ENCODE data around the gene KCTD20. TPM values are rescaled to one million over a fixed set of nuclear protein-coding genes. Genes with fewer than 3 reads are reported as not detected.

KCTD20 gene
- total and polyA plus RNA-seq, 10 of the 15 experiments (the other 5 are each of a cell fraction or from before 2014, with no cell fraction given) = 18.1 to 77.0 (median 50.5) TPM

GRCh38 chr6:36499918-36500317 is 57.1 kb downstream of the KCTD20 start (continued):
- TF ChIP-seq, protein P1, sequence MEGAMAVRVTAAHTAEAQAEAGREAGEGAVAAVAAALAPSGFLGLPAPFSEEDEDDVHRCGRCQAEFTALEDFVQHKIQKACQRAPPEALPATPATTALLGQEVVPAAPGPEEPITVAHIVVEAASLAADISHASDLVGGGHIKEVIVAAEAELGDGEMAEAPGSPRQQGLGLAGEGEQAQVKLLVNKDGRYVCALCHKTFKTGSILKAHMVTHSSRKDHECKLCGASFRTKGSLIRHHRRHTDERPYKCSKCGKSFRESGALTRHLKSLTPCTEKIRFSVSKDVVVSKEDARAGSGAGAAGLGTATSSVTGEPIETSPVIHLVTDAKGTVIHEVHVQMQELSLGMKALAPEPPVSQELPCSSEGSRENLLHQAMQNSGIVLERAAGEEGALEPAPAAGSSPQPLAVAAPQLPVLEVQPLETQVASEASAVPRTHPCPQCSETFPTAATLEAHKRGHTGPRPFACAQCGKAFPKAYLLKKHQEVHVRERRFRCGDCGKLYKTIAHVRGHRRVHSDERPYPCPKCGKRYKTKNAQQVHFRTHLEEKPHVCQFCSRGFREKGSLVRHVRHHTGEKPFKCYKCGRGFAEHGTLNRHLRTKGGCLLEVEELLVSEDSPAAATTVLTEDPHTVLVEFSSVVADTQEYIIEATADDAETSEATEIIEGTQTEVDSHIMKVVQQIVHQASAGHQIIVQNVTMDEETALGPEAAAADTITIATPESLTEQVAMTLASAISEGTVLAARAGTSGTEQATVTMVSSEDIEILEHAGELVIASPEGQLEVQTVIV (IDR thresholded peaks at IDR 0.05; ENCODE audit: borderline replicate concordance, partially characterized antibody) = no peak
- no peak for TF ChIP-seq RBBP5 (conservative IDR thresholded peaks at IDR 0.05)
- no peak for TF ChIP-seq RFX5 (IDR thresholded peaks at IDR 0.05; ENCODE audit: low read depth, low read length)
- TF ChIP-seq JUND (IDR thresholded peaks at IDR 0.05; ENCODE audit: low read depth, low read length) = no peak
- TF ChIP-seq SIN3A (IDR thresholded peaks at IDR 0.05; ENCODE audit: low read depth, low read length) = no peak
- TF ChIP-seq SREBF2 (IDR thresholded peaks at IDR 0.05; ENCODE audit: low read length) = no peak

GRCh38 chr6:36501686-36502085 is 58.9 kb downstream of the KCTD20 start:
- Histone ChIP-seq H3K4me3 (no peak overlapping the region), H3K27ac (ENCODE audit: control insufficient read depth, insufficient read depth) (no peak overlapping the region), H3K4me2 (ENCODE audit: control insufficient read depth, insufficient read depth) (no peak overlapping the region), H2AFZ (ENCODE audit: control insufficient read depth, low read depth, low read length) (no peak overlapping the region), H3K4me1 (ENCODE audit: control insufficient read depth, insufficient read depth, low read length) (no peaks in the 10 kb centered on the region), H3K27me3 (replicated peaks in 1 of 2; ENCODE audit: control insufficient read depth in 2 of 2, insufficient read depth in 2 of 2, low read length in 1 of 2) (no peaks in the 10 kb centered on the region), H4K20me1 (ENCODE audit: control insufficient read depth, insufficient read depth) (no peaks in the 10 kb centered on the region), H3K9ac (ENCODE audit: control insufficient read depth, insufficient read depth, low read length) (no peak overlapping the region), H3K9me3 (replicated peaks; ENCODE audit: control insufficient read depth, insufficient read depth, low read length) (no peaks in the 10 kb centered on the region), H3K36me3 (ENCODE audit: control insufficient read depth in 2 of 2, insufficient read depth in 2 of 2, low read length in 1 of 2) (peaks cover 0 to 11% of the 10 kb centered on the region in 2 experiments; a peak in 1 of 4 replicates), H3K79me2 (ENCODE audit: control insufficient read depth, insufficient read depth, low read length) (no peaks in the 10 kb centered on the region)
- ChIA-PET RAD21 (ENCODE audit: unreplicated experiment) (no interaction called here), CTCF (interaction anchor here (1.6 kb wide), 1 partner anchor 78 kb away, joined by 3 read pairs; no protein-coding TSS in a partner anchor), POLR2A (no interaction called here), SMC1A (ENCODE audit: uncharacterized antibody, unreplicated experiment) (no interaction called here)
- DNase-seq (ENCODE audit: low read depth, low spot score) (no peak), FAIRE-seq (no peak), ATAC-seq (no peak)
- 99% methylated on average over 6 of the region's 6 CpGs for WGBS (ENCODE audit: insufficient coverage, insufficient replicate concordance, low lambda C conversion rate, missing lambda C conversion rate)
- intact Hi-C loops (cut with micrococcal nuclease; ENCODE audit: unreplicated experiment) (no loop called here), in situ Hi-C loops (cut with MboI) (no loop called here)
- no TSS peak for BruUV-seq (replicated peaks)
- TF ChIP-seq, protein P1 (IDR thresholded peaks at IDR 0.05; ENCODE audit: borderline replicate concordance, partially characterized antibody) = no peak
- TF ChIP-seq, protein P2, sequence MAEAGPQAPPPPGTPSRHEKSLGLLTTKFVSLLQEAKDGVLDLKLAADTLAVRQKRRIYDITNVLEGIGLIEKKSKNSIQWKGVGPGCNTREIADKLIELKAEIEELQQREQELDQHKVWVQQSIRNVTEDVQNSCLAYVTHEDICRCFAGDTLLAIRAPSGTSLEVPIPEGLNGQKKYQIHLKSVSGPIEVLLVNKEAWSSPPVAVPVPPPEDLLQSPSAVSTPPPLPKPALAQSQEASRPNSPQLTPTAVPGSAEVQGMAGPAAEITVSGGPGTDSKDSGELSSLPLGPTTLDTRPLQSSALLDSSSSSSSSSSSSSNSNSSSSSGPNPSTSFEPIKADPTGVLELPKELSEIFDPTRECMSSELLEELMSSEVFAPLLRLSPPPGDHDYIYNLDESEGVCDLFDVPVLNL (IDR thresholded peaks at IDR 0.05; ENCODE audit: low read depth, low read length) = no peak
- no peak for TF ChIP-seq CUX1 (IDR thresholded peaks at IDR 0.05; ENCODE audit: insufficient replicate concordance, low read depth, low read length)
- no peak for TF ChIP-seq MYC (IDR thresholded peaks at IDR 0.05; ENCODE audit: insufficient read depth, insufficient read length, insufficient replicate concordance, low read length, severe bottlenecking)
- no peak for TF ChIP-seq RFX5 (IDR thresholded peaks at IDR 0.05; ENCODE audit: low read depth, low read length)
